GM19240 (cell line): Measurements from ENCODE around the gene FBXO24.
A peak's percentile ranks its signal among the peaks of the same experiment; 100 is the strongest.

Experiments
- DNase-seq: peaks from one replicate; pipeline ENCODE4 v3.0.0; 2011; ENCODE audit warnings: low spot score; ENCODE audit not compliant: insufficient read length

Gene FBXO24

GRCh38 chr7:100620804-100621203 is 34.7 kb downstream of the FBXO24 start:
- DNase-seq, result no peak

DNA sequence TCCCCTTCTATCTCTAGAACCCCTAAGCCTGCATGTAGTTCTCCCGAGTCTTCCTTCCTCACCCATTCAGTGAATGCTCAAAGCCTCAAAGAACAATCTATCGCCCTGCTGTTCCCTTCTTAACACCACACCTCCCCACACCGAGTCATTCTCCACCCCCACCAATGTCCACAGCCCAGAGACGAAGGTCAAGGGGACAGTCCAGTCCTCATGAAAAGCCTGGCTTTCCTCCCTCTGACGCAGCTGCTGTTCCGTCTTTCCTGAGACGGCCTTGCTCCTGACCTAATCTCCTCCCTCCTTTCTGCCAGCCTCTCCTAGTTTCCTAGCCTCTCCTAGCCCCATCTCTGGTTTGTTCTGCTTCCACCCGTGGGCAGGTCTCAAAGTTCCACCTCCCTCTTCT is 35.4 kb downstream of the FBXO24 start:
- no peak for DNase-seq

GRCh38 chr7:100623951-100624824 is 38.1 kb downstream of the FBXO24 start:
- DNase-seq, result no peak

DNA sequence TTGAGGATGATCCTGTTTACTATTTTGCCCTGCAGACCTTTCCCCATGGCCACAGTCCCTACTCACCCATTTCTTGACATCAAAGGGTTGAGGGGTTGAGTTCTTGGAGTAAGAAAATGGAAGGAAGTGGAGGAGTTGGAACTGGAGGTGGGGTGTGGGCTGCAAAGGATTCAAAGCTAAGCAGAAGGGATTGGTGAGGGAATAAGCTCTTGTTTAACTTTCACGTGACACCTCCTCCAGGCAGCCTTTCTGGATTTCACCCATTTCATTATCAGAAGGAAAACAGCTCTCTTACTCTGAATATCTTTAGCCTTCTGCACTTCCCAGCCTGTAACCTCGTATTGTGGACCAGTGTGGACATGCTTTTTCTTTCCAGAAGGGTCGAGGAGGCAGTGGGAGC is 39.9 kb downstream of the FBXO24 start:
- DNase-seq, result no peak

- peak; percentile 96 for DNase-seq
Measured at GRCh38 chr7:100626530-100627237, 40.6 kb downstream of the FBXO24 start.

DNA sequence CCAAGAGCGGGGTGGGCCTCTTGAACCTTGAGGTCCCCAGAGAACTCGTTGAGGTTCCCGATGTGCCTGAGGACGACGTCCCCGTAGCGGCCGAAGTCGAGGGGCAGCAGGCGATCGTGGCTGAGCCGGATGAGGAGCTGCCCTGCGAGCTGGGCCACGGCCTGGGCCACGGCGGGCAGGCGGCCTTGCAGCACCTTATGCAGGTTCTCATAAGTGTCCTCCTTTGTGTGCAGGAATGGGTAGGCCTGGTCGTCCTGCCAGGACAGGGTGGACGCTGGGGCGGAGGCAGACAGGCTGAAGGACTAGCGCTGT is 41.1 kb downstream of the FBXO24 start:
- DNase-seq, result no peak

DNA sequence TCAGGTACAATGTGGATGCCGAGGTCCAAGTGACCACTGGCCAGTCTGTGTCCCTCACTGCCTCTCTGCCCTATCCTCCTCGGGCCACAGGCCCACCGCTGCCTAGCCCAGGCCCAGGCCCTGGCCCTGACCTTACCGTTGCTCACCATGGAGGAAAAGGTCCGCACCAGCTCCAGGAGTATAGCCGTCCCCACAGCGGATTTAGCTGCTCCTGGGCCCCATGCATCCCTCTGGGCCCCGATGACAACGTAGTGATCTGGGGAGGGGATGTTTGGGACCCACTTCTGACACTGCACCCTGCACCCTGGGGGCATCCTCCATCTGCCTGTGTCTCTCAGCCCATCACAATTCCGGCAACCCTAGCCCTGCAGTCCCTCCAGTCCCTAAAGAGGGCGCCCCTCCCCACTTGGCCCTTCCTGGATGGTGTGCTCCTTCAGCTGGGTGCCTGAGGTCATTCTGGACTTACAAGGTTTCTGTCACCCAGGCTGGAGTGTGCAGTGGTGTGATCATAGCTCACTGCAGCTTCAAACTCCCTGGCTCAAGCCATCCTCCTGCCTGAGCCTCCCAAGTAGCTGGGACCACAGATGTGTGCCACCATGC is 43.1 kb downstream of the FBXO24 start:
- DNase-seq, result no peak

DNA sequence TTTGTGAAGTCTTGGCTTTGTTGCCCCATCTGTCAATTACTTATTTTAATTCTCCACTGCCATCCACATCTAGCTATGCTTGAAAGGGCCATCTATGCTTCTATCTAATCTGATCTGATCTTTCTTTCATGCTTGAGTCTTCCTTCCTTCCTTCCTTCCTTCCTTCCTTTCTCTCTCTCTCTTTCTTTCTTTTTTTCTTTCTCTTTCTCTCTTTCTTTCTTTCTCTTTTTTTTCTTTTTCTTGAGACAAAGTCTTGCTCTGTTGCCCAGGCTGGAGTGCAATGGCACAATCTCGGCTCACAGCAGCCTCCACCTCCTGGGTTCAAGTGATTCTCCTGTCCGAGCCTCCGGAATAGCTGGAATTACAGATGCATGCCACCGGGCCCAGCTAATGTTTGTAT is 43.9 kb downstream of the FBXO24 start:
- no peak for DNase-seq

- DNase-seq, result no peak
Measured at GRCh38 chr7:100632951-100633717, 47.0 kb downstream of the FBXO24 start.

- no peak for DNase-seq
Measured at GRCh38 chr7:100639995-100640516, 53.9 kb downstream of the FBXO24 start.

DNA sequence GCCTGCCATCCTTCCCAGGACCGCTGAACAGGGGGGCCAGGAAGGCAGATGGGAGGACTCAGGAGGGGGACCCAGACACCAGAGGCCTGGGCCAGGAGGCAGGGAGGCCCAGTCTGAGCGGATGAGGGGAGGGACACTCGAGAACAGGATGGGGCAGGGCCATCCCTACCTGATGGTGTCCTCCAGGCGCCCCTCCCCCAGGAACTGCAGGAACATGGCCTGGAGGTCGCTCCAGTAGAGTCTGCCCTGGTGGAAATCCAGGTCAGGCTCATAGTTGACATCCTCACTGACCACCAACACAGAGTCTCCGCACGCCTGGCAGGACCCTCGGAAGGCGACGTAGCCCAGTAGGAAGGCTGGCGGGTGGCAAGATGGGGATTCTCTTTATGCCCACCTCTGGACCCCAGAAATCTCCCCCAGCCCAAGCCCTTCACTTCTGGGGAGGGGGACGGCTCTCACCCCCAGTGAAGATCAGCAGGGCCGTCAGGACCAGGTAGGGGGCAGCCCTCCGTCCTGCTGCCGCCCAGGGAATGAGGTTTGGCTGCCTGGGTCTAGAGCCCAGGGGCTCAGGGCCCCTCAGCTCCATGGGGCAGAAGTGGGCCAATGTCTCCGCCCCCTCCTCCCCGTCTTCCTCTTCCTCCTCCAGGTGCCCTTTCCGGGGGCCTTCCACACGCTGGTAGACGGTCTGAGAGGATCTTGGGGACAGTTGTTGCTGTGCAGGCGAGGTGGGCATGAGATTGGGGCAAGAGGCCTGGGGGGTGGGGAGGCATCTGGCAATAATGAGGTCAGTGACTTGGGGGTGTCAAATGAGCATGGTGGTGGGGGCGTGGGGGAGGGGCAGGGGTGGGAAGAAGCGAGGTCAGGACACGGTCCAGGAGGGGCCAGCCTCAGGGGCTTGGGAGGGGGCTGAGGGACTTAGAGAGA is 54.7 kb downstream of the FBXO24 start:
- no peak for DNase-seq

GRCh38 chr7:100641463-100641859 is 55.3 kb downstream of the FBXO24 start, which contains the start of gene TFR2:
TSS of gene TFR2 (minus strand) at chr7:100641552. CDS start at chr7:100641509, 43 bp downstream.
- no peak for DNase-seq

DNA sequence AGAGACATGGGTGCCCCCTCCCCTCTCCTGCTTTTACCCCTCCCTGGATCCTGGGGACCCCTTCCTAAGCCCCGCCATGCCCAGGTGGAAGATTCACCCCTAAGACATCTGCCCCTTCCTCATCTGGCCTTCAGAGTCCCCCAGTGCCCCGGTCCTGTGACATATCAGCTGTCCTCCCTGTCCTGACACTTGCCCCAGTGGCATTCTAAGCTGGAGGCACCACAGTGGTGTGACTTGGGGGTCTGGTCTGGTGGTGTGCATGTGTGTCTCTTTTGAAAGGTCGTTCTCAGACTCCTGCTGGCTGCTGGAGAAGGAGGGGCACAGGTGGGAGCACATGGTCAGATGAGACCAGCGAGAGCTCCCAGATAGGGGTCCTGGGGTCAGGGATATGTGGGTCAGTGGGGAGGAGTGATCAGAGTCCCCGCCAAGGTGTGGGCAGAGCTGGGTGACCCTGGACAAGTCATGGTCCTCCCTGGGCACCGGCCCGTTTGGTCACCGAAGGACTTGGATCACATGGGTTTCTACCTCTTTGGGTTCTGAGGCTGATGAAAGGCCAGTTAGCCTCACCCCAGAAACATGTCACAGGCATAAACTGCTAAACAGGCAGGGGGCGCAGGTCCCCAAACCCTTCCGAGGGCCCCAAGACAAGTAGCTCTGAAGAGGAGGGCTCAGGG is 55.9 kb downstream of the FBXO24 start:
- no peak for DNase-seq

- DNase-seq, result peak; percentile 69
Measured at GRCh38 chr7:100642534-100642907, 56.4 kb downstream of the FBXO24 start.

DNA sequence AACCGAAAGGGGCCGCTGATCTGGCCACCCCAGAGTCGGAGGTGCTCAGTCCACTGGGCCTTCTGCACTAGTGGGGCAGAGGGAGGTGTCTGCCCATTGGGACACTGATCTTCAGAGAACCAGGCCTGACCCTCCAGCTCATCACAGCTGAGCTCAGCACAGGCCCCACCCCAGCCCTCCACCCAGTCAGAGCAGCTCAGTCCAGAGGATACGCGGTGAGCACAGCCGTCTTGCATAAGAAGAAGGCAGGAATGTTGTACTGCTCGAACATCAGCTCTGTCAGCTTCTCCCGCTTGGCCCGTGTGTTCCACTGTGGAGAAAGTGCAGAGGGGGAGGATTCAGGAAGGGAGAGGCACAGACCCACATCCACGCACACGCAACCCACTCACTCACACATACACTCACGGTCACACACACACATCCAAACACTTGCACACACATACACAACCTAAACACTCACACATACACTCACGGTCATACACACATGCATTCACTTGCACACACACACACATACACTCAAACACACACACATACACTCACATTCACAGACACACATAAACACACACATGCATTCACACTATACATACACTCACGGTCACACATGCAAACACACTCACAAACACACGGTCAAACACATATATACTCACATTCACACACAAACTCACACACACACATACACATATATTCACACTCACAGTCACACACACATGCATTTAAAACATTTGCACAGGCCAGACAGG is 63.9 kb downstream of the FBXO24 start:
- no peak for DNase-seq
